ENCODE measurements around the gene KRT33A.

The KRT33A gene

GRCh38 chr17:41304091-41304490 lies 46.5 kb downstream of the KRT33A start:
- TF ChIP-seq ZFP3 (CRISPR knock-in tag; IDR thresholded peaks at IDR 0.05) (no peak), TCF4 (CRISPR knock-in tag; IDR thresholded peaks at IDR 0.05; ENCODE audit: borderline replicate concordance) (no peak), GLIS3 (CRISPR knock-in tag; IDR thresholded peaks at IDR 0.05) (no peak), RARB (CRISPR knock-in tag; IDR thresholded peaks at IDR 0.05) (no peak), ZC3H10 (CRISPR knock-in tag; IDR thresholded peaks at IDR 0.05) (no peak), TSHZ2 (CRISPR knock-in tag; IDR thresholded peaks at IDR 0.05) (no peak), ZNF8 (CRISPR knock-in tag; IDR thresholded peaks at IDR 0.05) (no peak), OSR1 (CRISPR knock-in tag; IDR thresholded peaks at IDR 0.05) (no peak), SNAI2 (CRISPR knock-in tag; IDR thresholded peaks at IDR 0.05) (no peak), ISL1 (CRISPR knock-in tag; IDR thresholded peaks at IDR 0.05) (no peak), ZNF70 (CRISPR knock-in tag; IDR thresholded peaks at IDR 0.05) (no peak), ARNTL (CRISPR knock-in tag; IDR thresholded peaks at IDR 0.05; ENCODE audit: borderline replicate concordance, low read depth) (no peak)
- no peak for ATAC-seq

GRCh38 chr17:41302981-41303380 lies 47.6 kb downstream of the KRT33A start:
- ATAC-seq: no peak
- TF ChIP-seq CSDC2 (CRISPR knock-in tag; IDR thresholded peaks at IDR 0.05) (no peak), OSR1 (CRISPR knock-in tag; IDR thresholded peaks at IDR 0.05) (no peak), ZFP3 (CRISPR knock-in tag; IDR thresholded peaks at IDR 0.05) (no peak), ESRRG (CRISPR knock-in tag; IDR thresholded peaks at IDR 0.05) (no peak), ARNTL (CRISPR knock-in tag; IDR thresholded peaks at IDR 0.05; ENCODE audit: borderline replicate concordance, low read depth) (no peak), ZNF70 (CRISPR knock-in tag; IDR thresholded peaks at IDR 0.05) (no peak), SNAI2 (CRISPR knock-in tag; IDR thresholded peaks at IDR 0.05) (no peak)

DNA sequence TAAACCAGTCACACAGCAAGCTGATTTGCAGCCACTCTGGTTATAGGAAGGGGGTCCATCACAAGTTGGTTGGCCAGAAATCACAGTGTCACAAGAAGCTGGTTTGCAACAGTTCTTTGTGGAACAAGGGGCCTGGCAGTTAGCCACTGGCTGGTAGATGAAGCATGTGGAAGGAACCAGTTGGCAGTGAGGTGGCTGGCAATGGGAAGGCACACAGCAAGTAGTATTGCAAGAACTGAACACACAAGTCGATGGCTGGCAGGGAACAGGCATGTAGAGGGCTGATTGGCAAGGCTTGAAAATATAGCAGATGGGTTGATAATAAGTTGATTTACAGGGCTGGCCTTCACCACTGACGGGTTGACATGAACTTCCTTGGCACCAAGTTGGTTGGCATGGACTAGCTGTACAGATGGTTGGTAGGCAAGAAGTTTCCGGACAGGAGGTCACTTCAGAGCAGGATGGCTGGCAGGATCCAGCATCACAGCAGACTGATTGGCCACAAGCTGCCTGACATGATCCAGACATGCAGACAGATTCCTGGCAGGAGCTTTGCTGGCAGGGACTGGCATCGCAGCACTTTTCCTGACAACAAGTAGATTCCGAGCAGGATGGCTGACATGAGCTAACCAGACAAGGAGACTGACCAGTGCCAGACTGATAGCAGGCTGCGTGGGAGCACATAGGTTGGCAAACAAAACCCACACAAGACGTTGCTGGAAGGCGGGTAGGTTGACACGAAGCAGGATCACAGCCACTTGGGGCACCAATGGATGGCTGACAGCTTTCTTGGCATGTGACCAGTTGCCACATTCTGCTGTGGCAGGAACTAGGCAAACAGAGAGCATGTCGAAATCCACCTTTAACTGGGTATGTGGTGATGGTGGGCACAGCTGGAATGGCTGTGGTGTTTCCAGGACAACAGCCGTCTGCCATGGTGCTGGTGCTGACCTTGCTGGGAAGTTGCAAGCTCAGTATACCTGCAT lies 48.4 kb downstream of the KRT33A start, which contains the start of gene KRTAP29-1:
Gene KRTAP29-1, minus strand, starts transcription at position 936 of the 986 bp plus-strand sequence. Its CDS starts 0 bp downstream, at position 936.
- ATAC-seq: no peak; the same call in 2 of the 3 replicates
- TF ChIP-seq ARNTL (CRISPR knock-in tag; IDR thresholded peaks at IDR 0.05; ENCODE audit: borderline replicate concordance, low read depth) (no peak), SNAI2 (CRISPR knock-in tag; IDR thresholded peaks at IDR 0.05) (no peak), PPARA (CRISPR knock-in tag; IDR thresholded peaks at IDR 0.05; ENCODE audit: borderline replicate concordance) (no peak), ISL1 (CRISPR knock-in tag; IDR thresholded peaks at IDR 0.05) (no peak), TCF4 (CRISPR knock-in tag; IDR thresholded peaks at IDR 0.05; ENCODE audit: borderline replicate concordance) (no peak), TOX (CRISPR knock-in tag; IDR thresholded peaks at IDR 0.05; ENCODE audit: borderline replicate concordance) (no peak), ZNF70 (CRISPR knock-in tag; IDR thresholded peaks at IDR 0.05) (no peak), ESRRG (CRISPR knock-in tag; IDR thresholded peaks at IDR 0.05) (no peak), ZFP30 (CRISPR knock-in tag; IDR thresholded peaks at IDR 0.05) (no peak), ZC3H10 (CRISPR knock-in tag; IDR thresholded peaks at IDR 0.05) (no peak), RARB (CRISPR knock-in tag; IDR thresholded peaks at IDR 0.05) (no peak), GLIS3 (CRISPR knock-in tag; IDR thresholded peaks at IDR 0.05) (no peak)

- no peak for TF ChIP-seq GLIS3 (CRISPR knock-in tag; IDR thresholded peaks at IDR 0.05)
These were observed 49.3 kb downstream of the KRT33A start for GRCh38 chr17:41301204-41301790.

DNA sequence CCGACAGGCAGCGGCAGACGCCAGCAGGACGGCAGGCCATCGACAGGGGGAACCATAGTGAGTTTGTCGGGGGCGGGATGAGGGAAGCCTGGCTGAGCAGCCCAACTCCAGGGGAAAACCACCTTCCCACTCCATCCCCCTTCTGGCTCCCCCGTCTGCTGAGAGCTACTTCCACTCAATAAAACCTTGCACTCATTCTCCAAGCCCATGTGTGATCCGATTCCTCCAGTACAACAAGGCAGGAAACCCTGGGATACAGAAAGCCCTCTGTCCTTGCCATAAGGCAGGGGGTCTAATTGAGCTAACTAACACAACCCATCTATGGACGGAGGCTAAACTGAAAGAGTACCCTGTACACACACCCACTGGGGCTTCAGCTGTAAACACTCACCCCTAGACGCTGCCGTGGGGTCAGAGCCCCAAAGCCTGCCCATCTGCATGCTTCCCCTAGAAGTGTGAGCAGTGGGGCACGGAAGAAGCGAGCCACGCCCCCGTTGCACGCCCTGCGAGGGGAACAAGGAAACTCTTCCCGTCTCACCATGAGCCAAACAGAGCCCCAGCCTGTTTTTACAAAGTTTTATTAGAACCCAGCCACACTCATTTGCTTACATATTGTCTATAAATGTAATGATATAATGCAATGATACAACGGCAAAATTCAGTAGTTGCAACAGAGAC lies 52.0 kb downstream of the KRT33A start:
- ATAC-seq: no peak
- TF ChIP-seq TOX (CRISPR knock-in tag; IDR thresholded peaks at IDR 0.05; ENCODE audit: borderline replicate concordance) (no peak), GLIS3 (CRISPR knock-in tag; IDR thresholded peaks at IDR 0.05) (no peak), PATZ1 (CRISPR knock-in tag; IDR thresholded peaks at IDR 0.05; ENCODE audit: borderline replicate concordance) (no peak), ARNTL (CRISPR knock-in tag; IDR thresholded peaks at IDR 0.05; ENCODE audit: borderline replicate concordance, low read depth) (no peak), ISL1 (CRISPR knock-in tag; IDR thresholded peaks at IDR 0.05) (no peak), TSHZ2 (CRISPR knock-in tag; IDR thresholded peaks at IDR 0.05) (no peak), TCF4 (CRISPR knock-in tag; IDR thresholded peaks at IDR 0.05; ENCODE audit: borderline replicate concordance) (no peak), ZNF565 (CRISPR knock-in tag; conservative IDR thresholded peaks at IDR 0.05; ENCODE audit: low read depth) (no peak), ZNF8 (CRISPR knock-in tag; IDR thresholded peaks at IDR 0.05) (no peak), ZFP3 (CRISPR knock-in tag; IDR thresholded peaks at IDR 0.05) (no peak), CSDC2 (CRISPR knock-in tag; IDR thresholded peaks at IDR 0.05) (no peak), RARB (CRISPR knock-in tag; IDR thresholded peaks at IDR 0.05) (no peak), BACH2 (CRISPR knock-in tag; IDR thresholded peaks at IDR 0.05; ENCODE audit: borderline replicate concordance) (no peak), ZNF70 (CRISPR knock-in tag; IDR thresholded peaks at IDR 0.05) (no peak)

More at GRCh38 chr17:41301204-41301790, 49.3 kb downstream of the KRT33A start:
- ATAC-seq: no peak

Measured in SK-N-SH treated with all-trans-retinoic acid at 6 μM for 48 hours (cell line).